B cell (primary cell): ENCODE measurements around the gene C10orf88. TPM values are rescaled to one million over a fixed set of nuclear protein-coding genes. Genes with fewer than 3 reads are reported as not detected.

Experiments
- ATAC-seq: fragments of 200-7000 bp; cut with Tn5 transposase; one replicate; pipeline ENCODE4 v1.10.0; 2021; ENCODE audit warnings: low read depth, mild to moderate bottlenecking, moderate number of reproducible peaks, moderate library complexity
- CTCF ChIA-PET: fragments of 350-600 bp; sonication (Branson Sonifier 250); formaldehyde crosslinking; loops from one replicate; lab custom pipeline; 2021; ENCODE audit warnings: antibody characterized with exemption, inconsistent platforms; lab: Charles Lee
- POLR2A ChIA-PET: fragments of 350-600 bp; sonication (Branson Sonifier 250); formaldehyde crosslinking; loops from one replicate; lab custom pipeline; 2021; ENCODE audit warnings: antibody characterized with exemption; lab: Charles Lee
- DNase-seq: peaks from one replicate; pipeline ENCODE4 v3.0.0; 2013
- H2AFZ ChIP-seq: 2 replicates; pipeline ENCODE4 v1.6.1; 2012; ENCODE audit warnings: mild to moderate bottlenecking, low read depth, low read length; ENCODE audit not compliant: insufficient read depth, poor library complexity, severe bottlenecking
- H3K27ac ChIP-seq, 2 donors: 1 replicate in 1 of 2; 2 replicates in 1 of 2; pipeline ENCODE4 v1.5.1; 2012 to 2013; ENCODE audit warnings: low read length in 2 of 2, mild to moderate bottlenecking in 2 of 2, moderate library complexity in 1 of 2
- H3K27me3 ChIP-seq, 4 experiments: fragments of 200-600 bp in 1 of 4; sonication (generic) in 1 of 4; replicated peaks in 1 of 4; 1 replicate in 2 of 4; 2 replicates in 2 of 4; pipeline versions ENCODE4 v1.6.1 to v1.7.0; 2013 to 2016; ENCODE audit warnings: low read length in 3 of 4, mild to moderate bottlenecking in 2 of 4, mixed read lengths in 1 of 4, moderate library complexity in 1 of 4; ENCODE audit not compliant: insufficient read depth in 4 of 4, control insufficient read depth in 3 of 4; ENCODE audit errors: control extremely low read depth in 1 of 4
- H3K36me3 ChIP-seq, 2 experiments: replicated peaks in 1 of 2; 1 replicate in 1 of 2; 2 replicates in 1 of 2; pipeline versions ENCODE4 v1.6.1 to v1.7.1; 2013; ENCODE audit warnings: low read length in 1 of 2; ENCODE audit not compliant: insufficient read depth in 2 of 2, control insufficient read depth in 1 of 2; ENCODE audit errors: control extremely low read depth in 1 of 2, extremely low read depth in 1 of 2
- H3K4me1 ChIP-seq, 2 donors: fragments of 200-600 bp in 1 of 2; sonication (generic) in 1 of 2; 1 replicate in 1 of 2; 2 replicates in 1 of 2; pipeline versions ENCODE4 v1.5.1 to v1.6.1; 2013 to 2017; ENCODE audit warnings: low read length in 2 of 2; ENCODE audit not compliant: control insufficient read depth in 2 of 2, insufficient read depth in 2 of 2
- H3K4me2 ChIP-seq: replicated peaks from 2 replicates; pipeline ENCODE3; 2012; ENCODE audit warnings: mild to moderate bottlenecking, low read depth, low read length; ENCODE audit not compliant: poor library complexity, severe bottlenecking
- H3K4me3 ChIP-seq, 5 experiments: fragments of 200-600 bp in 1 of 5; sonication (generic) in 1 of 5; 1 replicate in 3 of 5; 2 replicates in 2 of 5; pipeline versions ENCODE4 v1.5.1 to v1.7.0; 2011 to 2016; ENCODE audit warnings: low read length in 4 of 5, mild to moderate bottlenecking in 4 of 5, low read depth in 2 of 5, control low read depth in 1 of 5, moderate library complexity in 1 of 5; ENCODE audit not compliant: insufficient read depth in 1 of 5; ENCODE audit errors: control extremely low read depth in 1 of 5, extremely low read depth in 1 of 5
- H3K79me2 ChIP-seq: fragments of 200-600 bp; sonication (generic); one replicate; pipeline ENCODE4 v1.6.0; 2016; ENCODE audit warnings: low read length; ENCODE audit not compliant: control insufficient read depth, insufficient read depth
- H3K9ac ChIP-seq: fragments of 200-600 bp; sonication (generic); 2 replicates; pipeline ENCODE4 v1.6.1; 2017; ENCODE audit warnings: mild to moderate bottlenecking, low read length, moderate library complexity
- H3K9me3 ChIP-seq, 3 donors: one replicate each; pipeline versions ENCODE4 v1.6.1 to v1.7.1; 2013; ENCODE audit warnings: low read length in 2 of 3; ENCODE audit not compliant: control insufficient read depth in 2 of 3, insufficient read depth in 1 of 3; ENCODE audit errors: control extremely low read depth in 1 of 3
- H4K20me1 ChIP-seq: 2 replicates; pipeline ENCODE4 v1.6.0; 2012; ENCODE audit warnings: mild to moderate bottlenecking, low read length; ENCODE audit not compliant: insufficient read depth, control insufficient read depth, poor library complexity, severe bottlenecking
- H3K27ac Mint-ChIP-seq: one replicate; pipeline ENCODE4 v1.8.0; 2021; ENCODE audit warnings: mixed read lengths
- H3K27me3 Mint-ChIP-seq: one replicate; pipeline ENCODE4 v1.8.0; 2021; ENCODE audit warnings: mixed read lengths
- H3K4me1 Mint-ChIP-seq: one replicate; pipeline ENCODE4 v1.8.0; 2021; ENCODE audit warnings: mixed read lengths
- H3K4me3 Mint-ChIP-seq: one replicate; pipeline ENCODE4 v1.8.0; 2021; ENCODE audit warnings: mixed read lengths
- H3K9me3 Mint-ChIP-seq: one replicate; pipeline ENCODE4 v1.8.0; 2022; ENCODE audit warnings: mixed read lengths; ENCODE audit not compliant: insufficient read depth
- CTCF ChIP-seq: fragments of 200-600 bp; IDR thresholded peaks from one replicate; pipeline ENCODE4 v1.8.0; 2022; ENCODE audit warnings: antibody characterized with exemption, mild to moderate bottlenecking
- EZH2 ChIP-seq: IDR thresholded peaks from 2 replicates; pipeline ENCODE4 v1.6.1; 2012; ENCODE audit warnings: borderline replicate concordance, low read depth, mild to moderate bottlenecking, moderate library complexity, low read length; ENCODE audit not compliant: insufficient read depth, poor library complexity, severe bottlenecking
- WGBS: methylation state at CpG from one replicate; pipeline ENCODE4 v1.1.5; 2013; ENCODE audit warnings: missing lambda C conversion rate; ENCODE audit not compliant: insufficient coverage; 5-methylcytosine and 5-hydroxymethylcytosine counted together
- intact Hi-C: fragments of 100-400 bp; cut with micrococcal nuclease; formaldehyde crosslinking; loops from one replicate; pipeline ENCODE4 v1.10.0; 2022
- polyA plus RNA-seq: library from polyadenylated mRNA; depleted of rRNA; stranded (reverse); fragments of >200 nt; gene quantifications from 2 replicates; pipeline ENCODE4 v1.2.3, GENCODE V29; 2012
- total RNA-seq, 2 donors: library from RNA; stranded (reverse); fragments of 120-200 nt in 1 of 2; gene quantifications; 1 replicate in 1 of 2; 2 replicates in 1 of 2; pipeline versions ENCODE4 v1.2.3 to v1.2.4, GENCODE V29; 2013 to 2022

Gene C10orf88
- total and polyA plus RNA-seq, 2 donors (not counting 1 experiment from before 2014, with no cell fraction given), result 4.1 to 11.1 TPM

- Histone ChIP-seq H3K36me3 (peaks cover 0 to 31% of the 10 kb centered on the region in 2 experiments), H3K79me2 (peaks cover 1% of the 10 kb centered on the region), H3K4me2 (no peak overlapping the region), H4K20me1 (peaks cover 10% of the 10 kb centered on the region), H3K4me1 (no peaks in the 10 kb centered on the region), H3K9ac (no peak overlapping the region), H2AFZ (no peak overlapping the region), H3K4me3 (no peak overlapping the region), H3K9me3 (no peaks in the 10 kb centered on the region), H3K27me3 (no peaks in the 10 kb centered on the region), H3K27ac (no peak overlapping the region)
- CTCF ChIA-PET, result no interaction called here
- intact Hi-C loops, result no loop called here
- DNase-seq, result no peak
- ATAC-seq, result no peak
- H3K27ac Mint-ChIP-seq, result no peak overlapping the region
- POLR2A ChIA-PET, result no interaction called here
- TF ChIP-seq EZH2 (no peak), CTCF (no peak)
- no peaks in the 10 kb centered on the region for H3K27me3 Mint-ChIP-seq
- WGBS, result no CpG with 5 or more reads among the region's 1 CpG
- no peaks in the 10 kb centered on the region for H3K9me3 Mint-ChIP-seq
- no peak overlapping the region for H3K4me3 Mint-ChIP-seq
- H3K4me1 Mint-ChIP-seq, result no peaks in the 10 kb centered on the region
Measured at GRCh38 chr10:122992031-122992585, 38.1 kb upstream of the C10orf88 start.

- Mint-ChIP-seq H3K9me3 (no peaks in the 10 kb centered on the region), H3K4me1 (no peaks in the 10 kb centered on the region), H3K27me3 (no peaks in the 10 kb centered on the region), H3K4me3 (no peak overlapping the region), H3K27ac (no peak overlapping the region)
- TF ChIP-seq CTCF (no peak), EZH2 (no peak)
- ChIA-PET POLR2A (interaction anchor here (0.6 kb wide), 1 partner anchor 1973 kb away, joined by 3 read pairs; no protein-coding TSS in a partner anchor), CTCF (no interaction called here)
- H3K4me2 ChIP-seq, result no peak overlapping the region
- H3K79me2 ChIP-seq, result no peaks in the 10 kb centered on the region
- no peaks in the 10 kb centered on the region for H3K4me1 ChIP-seq
- no peak overlapping the region for H2AFZ ChIP-seq
- H3K4me3 ChIP-seq, result no peak overlapping the region
- H4K20me1 ChIP-seq, result peaks cover 10% of the 10 kb centered on the region
- intact Hi-C loops, result no loop called here
- no peak for ATAC-seq
- H3K27me3 ChIP-seq, result no peaks in the 10 kb centered on the region
- no peak for DNase-seq
- H3K27ac ChIP-seq, result no peak overlapping the region
- no peak overlapping the region for H3K9ac ChIP-seq
- no peaks in the 10 kb centered on the region for H3K9me3 ChIP-seq
- H3K36me3 ChIP-seq, result peaks cover 0 to 14% of the 10 kb centered on the region in 2 experiments
- WGBS, result 80% methylated on average over 3 of the region's 5 CpGs
Measured at GRCh38 chr10:122990278-122990677, 36.3 kb upstream of the C10orf88 start.
